ENCODE measurements around the gene CFAP43. TPM values are rescaled to one million over a fixed set of nuclear protein-coding genes. Genes with fewer than 3 reads are reported as not detected.
"Not testable (repeated sequence)": the region's sequence is repeated elsewhere in the genome, so short reads cannot be mapped to it uniquely, and the experiment has no call there.

Gene CFAP43
- total and polyA plus RNA-seq, 7 donors = 0.22 to 0.83 (median 0.55) TPM; not detected in 1

GRCh38 chr10:104195706-104196105 is 36.5 kb downstream of the CFAP43 start:
- Histone ChIP-seq H3K4me1 (no peaks in the 10 kb centered on the region), H3K27ac (no peak overlapping the region), H3K9me3 (no peaks in the 10 kb centered on the region), H3K36me3 (no peaks in the 10 kb centered on the region), H3K27me3 (no peaks in the 10 kb centered on the region), H3K4me3 (no peak overlapping the region)
- intact Hi-C loops (cut with DNase I) = no loop called here
- no peak for DNase-seq
- TF ChIP-seq EP300 (IDR thresholded peaks at IDR 0.05) (no peak), POLR2AphosphoS5 (IDR thresholded peaks at IDR 0.05) (no peak), POLR2A (IDR thresholded peaks at IDR 0.05) (no peak), CTCF (IDR thresholded peaks at IDR 0.05) (no peak)
- WGBS, 2 donors = 80 to 92% methylated on average over 2 of the region's 2 CpGs

- Histone ChIP-seq H3K36me3 (no peaks in the 10 kb centered on the region), H3K27ac (no peak overlapping the region), H3K9me3 (no peaks in the 10 kb centered on the region), H3K27me3 (no peaks in the 10 kb centered on the region), H3K4me1 (no peaks in the 10 kb centered on the region), H3K4me3 (no peak overlapping the region)
- intact Hi-C loops (cut with DNase I) = no loop called here
- WGBS, 2 donors = 88% methylated on average over 17 of the region's 17 CpGs
- no peak for DNase-seq
- TF ChIP-seq EP300 (IDR thresholded peaks at IDR 0.05) = no peak
- TF ChIP-seq POLR2A (IDR thresholded peaks at IDR 0.05) = no peak
- TF ChIP-seq POLR2AphosphoS5 (IDR thresholded peaks at IDR 0.05) = no peak
- TF ChIP-seq CTCF (IDR thresholded peaks at IDR 0.05) = no peak
Measured at GRCh38 chr10:104193787-104194186, 38.4 kb downstream of the CFAP43 start.

GRCh38 chr10:104190695-104191094 is 41.5 kb downstream of the CFAP43 start:
- Histone ChIP-seq H3K27me3 (no peaks in the 10 kb centered on the region), H3K27ac (no peak overlapping the region), H3K36me3 (no peaks in the 10 kb centered on the region), H3K4me3 (no peak overlapping the region), H3K9me3 (no peaks in the 10 kb centered on the region), H3K4me1 (no peaks in the 10 kb centered on the region)
- no peak for DNase-seq
- no peak for TF ChIP-seq EP300 (IDR thresholded peaks at IDR 0.05)
- no peak for TF ChIP-seq POLR2AphosphoS5 (IDR thresholded peaks at IDR 0.05)
- TF ChIP-seq POLR2A (IDR thresholded peaks at IDR 0.05) = no peak
- TF ChIP-seq CTCF (IDR thresholded peaks at IDR 0.05) = no peak
- WGBS, 2 donors = 84 to 92% methylated on average over 5 of the region's 5 CpGs
- intact Hi-C loops (cut with DNase I) = no loop called here

- Histone ChIP-seq H3K27me3 (no peaks in the 10 kb centered on the region), H3K36me3 (no peaks in the 10 kb centered on the region), H3K27ac (no peak overlapping the region), H3K9me3 (no peaks in the 10 kb centered on the region), H3K4me1 (no peaks in the 10 kb centered on the region), H3K4me3 (no peak overlapping the region)
- TF ChIP-seq POLR2AphosphoS5 (IDR thresholded peaks at IDR 0.05) (no peak), EP300 (IDR thresholded peaks at IDR 0.05) (no peak), CTCF (IDR thresholded peaks at IDR 0.05) (no peak), POLR2A (IDR thresholded peaks at IDR 0.05) (no peak)
- intact Hi-C loops (cut with DNase I) = no loop called here
- no peak for DNase-seq
- WGBS, 2 donors = 90 to 92% methylated on average over 4 of the region's 4 CpGs
Measured at GRCh38 chr10:104183682-104184081, 48.5 kb downstream of the CFAP43 start.

GRCh38 chr10:104174136-104174535 is 58.0 kb downstream of the CFAP43 start:
- H3K27ac ChIP-seq; H3K4me1 ChIP-seq; H3K36me3 ChIP-seq; DNase-seq; H3K27me3 ChIP-seq; H3K4me3 ChIP-seq; H3K9me3 ChIP-seq; intact Hi-C loops (cut with DNase I): not testable (repeated sequence)
- WGBS, 2 donors = 89 to 95% methylated on average over 1 of the region's 1 CpG

Measured in sigmoid colon (tissue), 7 donors.